HG03432 (cell line): ENCODE measurements around the gene CREB1.

Experiments
- ATAC-seq: cut with Tn5 transposase; IDR thresholded peaks from one replicate; pipeline ENCODE4 v1.9.1; 2021; ENCODE audit warnings: mild to moderate bottlenecking, moderate library complexity; ENCODE audit not compliant: unreplicated experiment

The CREB1 gene

GRCh38 chr2:207503234-207503633 lies 26.5 kb upstream of the CREB1 start:
- ATAC-seq = peak; percentile 76

- peak; percentile 16 for ATAC-seq
These were observed 25.1 kb upstream of the CREB1 start for GRCh38 chr2:207504513-207505170.

- ATAC-seq = peak; percentile 48
These were observed 24.6 kb upstream of the CREB1 start for GRCh38 chr2:207505171-207505570.

GRCh38 chr2:207505728-207506127 lies 24.0 kb upstream of the CREB1 start:
- ATAC-seq = no peak

- peak; percentile 35 for ATAC-seq
These were observed 23.3 kb upstream of the CREB1 start for GRCh38 chr2:207506426-207506825.

GRCh38 chr2:207510148-207510547 lies 19.6 kb upstream of the CREB1 start:
- no peak for ATAC-seq

- ATAC-seq = no peak
These were observed 17.9 kb upstream of the CREB1 start for GRCh38 chr2:207511851-207512250.

GRCh38 chr2:207512356-207512755 lies 17.4 kb upstream of the CREB1 start:
- ATAC-seq = no peak

- ATAC-seq = no peak
These were observed 16.1 kb upstream of the CREB1 start for GRCh38 chr2:207513551-207514257.

- ATAC-seq = no peak
These were observed 15.3 kb upstream of the CREB1 start for GRCh38 chr2:207514451-207514850.

GRCh38 chr2:207515671-207516070 lies 14.1 kb upstream of the CREB1 start:
- ATAC-seq = no peak

GRCh38 chr2:207516206-207516605 lies 13.6 kb upstream of the CREB1 start:
- no peak for ATAC-seq

GRCh38 chr2:207523005-207523404 lies 6.8 kb upstream of the CREB1 start:
- ATAC-seq = no peak

GRCh38 chr2:207525296-207525695 lies 4.5 kb upstream of the CREB1 start:
- ATAC-seq = no peak

GRCh38 chr2:207528980-207529329 lies 807 bp upstream of the CREB1 start:
- ATAC-seq = peak; percentile 12

GRCh38 chr2:207530160-207531031 lies 634 bp downstream of the CREB1 start:
- ATAC-seq = peak; percentile 9

- ATAC-seq = no peak
These were observed 1.5 kb downstream of the CREB1 start for GRCh38 chr2:207531032-207531952.

- no peak for ATAC-seq
These were observed 2.9 kb downstream of the CREB1 start for GRCh38 chr2:207532676-207533075.

- no peak for ATAC-seq
These were observed 3.8 kb downstream of the CREB1 start for GRCh38 chr2:207533461-207534008.

- no peak for ATAC-seq
These were observed 4.7 kb downstream of the CREB1 start for GRCh38 chr2:207534417-207534816.
